Measurements from ENCODE around the gene LRRC9. TPM values are rescaled to one million over a fixed set of nuclear protein-coding genes. Genes with fewer than 3 reads are reported as not detected.

Gene LRRC9
- total and polyA plus RNA-seq, 2 donors from 2014 or later = not detected

- no peaks in the 10 kb centered on the region for H3K4me1 ChIP-seq (ENCODE audit: control insufficient read depth in 2 of 3, insufficient read depth in 2 of 3, low read depth in 1 of 3, low read length in 3 of 3)
- H3K4me3 ChIP-seq (ENCODE audit: low read length in 3 of 3) = no peak overlapping the region
- H3K9me3 ChIP-seq (ENCODE audit: control insufficient read depth in 2 of 3, insufficient read depth in 1 of 3, low read length in 3 of 3) = no peaks in the 10 kb centered on the region
- intact Hi-C loops (cut with DNase I) = no loop called here
- no peaks in the 10 kb centered on the region for H3K36me3 ChIP-seq (ENCODE audit: control insufficient read depth in 2 of 3, insufficient read depth in 3 of 3, low read length in 3 of 3)
- DNase-seq (no peak), FAIRE-seq (peak; percentile 59)
- H3K9ac ChIP-seq (ENCODE audit: low read length in 3 of 3) = no peak overlapping the region
- H3K27me3 ChIP-seq (ENCODE audit: control insufficient read depth, insufficient read depth, low read length) = no peaks in the 10 kb centered on the region
- no peak overlapping the region for H3K27ac ChIP-seq (ENCODE audit: low read depth in 2 of 2, low read length in 2 of 2)
- TF ChIP-seq CTCF (IDR thresholded peaks at IDR 0.05; ENCODE audit: borderline replicate concordance, extremely low read depth, insufficient read depth) = no peak
Observed at GRCh38 chr14:60085693-60086092, 165.7 kb downstream of the LRRC9 start.

- Histone ChIP-seq H3K9ac (ENCODE audit: low read length in 3 of 3) (no peak overlapping the region), H3K27ac (ENCODE audit: low read depth in 2 of 2, low read length in 2 of 2) (no peak overlapping the region), H3K36me3 (ENCODE audit: control insufficient read depth in 2 of 3, insufficient read depth in 3 of 3, low read length in 3 of 3) (no peaks in the 10 kb centered on the region), H3K4me1 (ENCODE audit: control insufficient read depth in 2 of 3, insufficient read depth in 2 of 3, low read depth in 1 of 3, low read length in 3 of 3) (no peaks in the 10 kb centered on the region), H3K4me3 (ENCODE audit: low read length in 3 of 3) (no peak overlapping the region), H3K27me3 (ENCODE audit: control insufficient read depth, insufficient read depth, low read length) (no peaks in the 10 kb centered on the region), H3K9me3 (ENCODE audit: control insufficient read depth in 2 of 3, insufficient read depth in 1 of 3, low read length in 3 of 3) (no peaks in the 10 kb centered on the region)
- FAIRE-seq (no peak), DNase-seq (no peak)
- intact Hi-C loops (cut with DNase I) = no loop called here
- TF ChIP-seq CTCF (IDR thresholded peaks at IDR 0.05; ENCODE audit: borderline replicate concordance, extremely low read depth, insufficient read depth) = no peak
Observed at GRCh38 chr14:60087668-60088067, 167.7 kb downstream of the LRRC9 start.

GRCh38 chr14:60089221-60089620 is 169.3 kb downstream of the LRRC9 start:
- intact Hi-C loops (cut with DNase I) = no loop called here
- no peak for TF ChIP-seq CTCF (IDR thresholded peaks at IDR 0.05; ENCODE audit: borderline replicate concordance, extremely low read depth, insufficient read depth)
- no peaks in the 10 kb centered on the region for H3K27me3 ChIP-seq (ENCODE audit: control insufficient read depth, insufficient read depth, low read length)
- no peak for DNase-seq
- H3K4me3 ChIP-seq (ENCODE audit: low read length in 3 of 3) = no peak overlapping the region
- H3K9ac ChIP-seq (ENCODE audit: low read length in 3 of 3) = no peak overlapping the region
- H3K4me1 ChIP-seq (ENCODE audit: control insufficient read depth in 2 of 3, insufficient read depth in 2 of 3, low read depth in 1 of 3, low read length in 3 of 3) = peaks cover 2 to 9% (median 3%) of the 10 kb centered on the region in 3 donors
- H3K9me3 ChIP-seq (ENCODE audit: control insufficient read depth in 2 of 3, insufficient read depth in 1 of 3, low read length in 3 of 3) = no peaks in the 10 kb centered on the region
- no peak overlapping the region for H3K27ac ChIP-seq (ENCODE audit: low read depth in 2 of 2, low read length in 2 of 2)
- no peaks in the 10 kb centered on the region for H3K36me3 ChIP-seq (ENCODE audit: control insufficient read depth in 2 of 3, insufficient read depth in 3 of 3, low read length in 3 of 3)
- no peak for FAIRE-seq
